HCT116 (cell line): ENCODE measurements around the gene LTBP1.

Source experiments
- SIN3A ChIP-seq: IDR thresholded peaks from 2 replicates; pipeline ENCODE4 v1.6.1; 2012; ENCODE audit warnings: low read depth
- TF ChIP-seq, protein P1 (sequence below): IDR thresholded peaks from 2 replicates; pipeline ENCODE4 v1.6.1; 2012; ENCODE audit warnings: low read depth
- TF ChIP-seq, protein P2 (sequence below), 3 experiments: fragments of 200-600 bp in 1 of 3; sonication (generic) in 1 of 3; IDR thresholded peaks in 2 of 3; conservative IDR thresholded peaks in 1 of 3; 2 replicates each; pipeline ENCODE4 v1.5.1; 2012 to 2017; ENCODE audit warnings: low read depth in 2 of 3, low read length in 2 of 3, antibody characterized with exemption in 1 of 3, borderline replicate concordance in 1 of 3, control low read depth in 1 of 3, mild to moderate bottlenecking in 1 of 3, mixed read lengths in 1 of 3, mixed run types in 1 of 3, moderate library complexity in 1 of 3; ENCODE audit not compliant: insufficient read depth in 1 of 3

DNA sequence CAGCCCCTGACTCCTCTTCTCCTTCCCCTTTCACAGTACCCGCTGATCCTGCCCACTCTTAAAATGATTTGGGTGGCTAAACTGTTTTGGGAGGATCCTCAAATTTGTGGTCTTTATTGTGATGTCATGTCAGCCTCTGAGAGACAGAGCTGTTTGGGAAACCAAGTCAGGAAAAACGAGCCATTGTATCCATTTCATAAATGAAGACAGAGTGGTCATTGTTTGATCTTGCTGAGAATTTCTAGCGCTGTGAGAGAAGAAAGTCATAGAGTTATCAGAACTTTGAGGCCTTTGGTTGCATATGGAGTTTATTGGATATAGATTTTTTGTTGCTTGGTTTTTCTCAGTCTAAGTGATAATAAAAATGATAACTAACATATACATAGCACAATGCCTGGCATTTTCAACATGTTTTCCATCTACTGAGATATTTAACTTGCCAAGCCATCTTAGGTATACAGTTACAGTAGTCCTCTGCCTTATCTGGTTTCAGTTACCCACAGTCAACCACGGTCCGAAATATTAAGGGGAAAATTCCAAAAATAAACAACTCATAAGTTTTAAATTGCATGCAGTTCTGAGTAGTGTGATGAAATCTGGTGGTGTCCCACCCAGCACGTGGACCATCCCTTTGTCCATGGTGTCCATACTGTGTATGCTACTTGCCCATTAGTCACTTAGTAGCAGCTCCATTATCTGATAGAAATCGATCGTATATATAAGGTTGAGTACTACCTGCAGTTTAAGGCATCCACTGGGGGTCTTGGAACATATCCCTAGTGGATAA, 424.7 kb downstream of the LTBP1 start:
- TF ChIP-seq, protein P1, sequence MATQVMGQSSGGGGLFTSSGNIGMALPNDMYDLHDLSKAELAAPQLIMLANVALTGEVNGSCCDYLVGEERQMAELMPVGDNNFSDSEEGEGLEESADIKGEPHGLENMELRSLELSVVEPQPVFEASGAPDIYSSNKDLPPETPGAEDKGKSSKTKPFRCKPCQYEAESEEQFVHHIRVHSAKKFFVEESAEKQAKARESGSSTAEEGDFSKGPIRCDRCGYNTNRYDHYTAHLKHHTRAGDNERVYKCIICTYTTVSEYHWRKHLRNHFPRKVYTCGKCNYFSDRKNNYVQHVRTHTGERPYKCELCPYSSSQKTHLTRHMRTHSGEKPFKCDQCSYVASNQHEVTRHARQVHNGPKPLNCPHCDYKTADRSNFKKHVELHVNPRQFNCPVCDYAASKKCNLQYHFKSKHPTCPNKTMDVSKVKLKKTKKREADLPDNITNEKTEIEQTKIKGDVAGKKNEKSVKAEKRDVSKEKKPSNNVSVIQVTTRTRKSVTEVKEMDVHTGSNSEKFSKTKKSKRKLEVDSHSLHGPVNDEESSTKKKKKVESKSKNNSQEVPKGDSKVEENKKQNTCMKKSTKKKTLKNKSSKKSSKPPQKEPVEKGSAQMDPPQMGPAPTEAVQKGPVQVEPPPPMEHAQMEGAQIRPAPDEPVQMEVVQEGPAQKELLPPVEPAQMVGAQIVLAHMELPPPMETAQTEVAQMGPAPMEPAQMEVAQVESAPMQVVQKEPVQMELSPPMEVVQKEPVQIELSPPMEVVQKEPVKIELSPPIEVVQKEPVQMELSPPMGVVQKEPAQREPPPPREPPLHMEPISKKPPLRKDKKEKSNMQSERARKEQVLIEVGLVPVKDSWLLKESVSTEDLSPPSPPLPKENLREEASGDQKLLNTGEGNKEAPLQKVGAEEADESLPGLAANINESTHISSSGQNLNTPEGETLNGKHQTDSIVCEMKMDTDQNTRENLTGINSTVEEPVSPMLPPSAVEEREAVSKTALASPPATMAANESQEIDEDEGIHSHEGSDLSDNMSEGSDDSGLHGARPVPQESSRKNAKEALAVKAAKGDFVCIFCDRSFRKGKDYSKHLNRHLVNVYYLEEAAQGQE: no peak
- no peak for TF ChIP-seq SIN3A
- TF ChIP-seq, protein P2, sequence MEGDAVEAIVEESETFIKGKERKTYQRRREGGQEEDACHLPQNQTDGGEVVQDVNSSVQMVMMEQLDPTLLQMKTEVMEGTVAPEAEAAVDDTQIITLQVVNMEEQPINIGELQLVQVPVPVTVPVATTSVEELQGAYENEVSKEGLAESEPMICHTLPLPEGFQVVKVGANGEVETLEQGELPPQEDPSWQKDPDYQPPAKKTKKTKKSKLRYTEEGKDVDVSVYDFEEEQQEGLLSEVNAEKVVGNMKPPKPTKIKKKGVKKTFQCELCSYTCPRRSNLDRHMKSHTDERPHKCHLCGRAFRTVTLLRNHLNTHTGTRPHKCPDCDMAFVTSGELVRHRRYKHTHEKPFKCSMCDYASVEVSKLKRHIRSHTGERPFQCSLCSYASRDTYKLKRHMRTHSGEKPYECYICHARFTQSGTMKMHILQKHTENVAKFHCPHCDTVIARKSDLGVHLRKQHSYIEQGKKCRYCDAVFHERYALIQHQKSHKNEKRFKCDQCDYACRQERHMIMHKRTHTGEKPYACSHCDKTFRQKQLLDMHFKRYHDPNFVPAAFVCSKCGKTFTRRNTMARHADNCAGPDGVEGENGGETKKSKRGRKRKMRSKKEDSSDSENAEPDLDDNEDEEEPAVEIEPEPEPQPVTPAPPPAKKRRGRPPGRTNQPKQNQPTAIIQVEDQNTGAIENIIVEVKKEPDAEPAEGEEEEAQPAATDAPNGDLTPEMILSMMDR (IDR thresholded peaks at IDR 0.05 in 2 of 3, conservative IDR thresholded peaks at IDR 0.05 in 1 of 3; ENCODE audit: borderline replicate concordance in 1 of 3, insufficient read depth in 1 of 3, low read depth in 2 of 3, low read length in 2 of 3): no peak
